GM19463 (cell line): ENCODE results near the gene UNC79.
"Not testable (repeated sequence)": the region's sequence is repeated elsewhere in the genome, so short reads cannot be mapped to it uniquely, and the experiment has no call there.

Experiments used
- ATAC-seq: cut with Tn5 transposase; IDR thresholded peaks from one replicate; pipeline ENCODE4 v1.9.1; 2021; ENCODE audit warnings: mild to moderate bottlenecking, moderate library complexity; ENCODE audit not compliant: unreplicated experiment

Gene UNC79

DNA sequence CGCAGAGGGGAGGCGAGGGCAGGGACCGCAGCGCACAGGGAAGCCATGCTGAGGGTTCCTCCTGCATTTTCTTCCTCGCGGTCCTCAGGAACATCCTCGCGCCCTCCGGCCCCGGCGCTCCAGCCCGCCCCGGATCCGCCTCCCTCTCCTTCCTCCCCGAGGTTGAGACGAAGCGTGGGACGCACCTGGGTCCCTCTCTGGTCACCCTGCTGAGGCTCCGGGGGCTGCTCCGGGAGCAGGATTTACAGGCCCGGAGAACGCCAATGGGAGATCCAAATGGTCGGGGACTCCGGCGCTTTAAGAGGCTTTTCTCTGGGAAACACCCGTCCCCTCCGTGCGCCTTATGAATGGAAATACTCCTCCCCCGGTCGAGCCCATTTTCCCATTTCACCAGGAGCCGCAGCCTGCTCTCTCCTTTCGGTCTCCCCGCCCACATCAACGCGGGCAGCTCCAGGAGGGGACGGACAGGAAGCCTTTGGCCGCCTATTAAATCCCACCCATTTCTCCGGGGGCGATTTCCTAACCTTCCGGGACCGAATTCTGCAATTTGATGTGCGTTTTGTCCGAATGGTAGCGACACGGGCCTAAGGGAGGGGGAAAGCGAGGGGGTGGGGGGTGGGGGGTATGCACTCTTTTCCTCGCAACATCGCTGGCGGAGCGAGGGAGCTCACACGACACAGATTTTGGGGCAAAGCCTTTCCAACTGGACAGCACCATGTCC is at the start of gene UNC79:
UNC79 (plus strand) TSS at position 625 of the 721 bp plus-strand sequence; CDS start at position 716, 91 bp downstream.
- no peak for ATAC-seq

GRCh38 chr14:93381644-93382043 is 49.1 kb upstream of the UNC79 start:
- peak; percentile 69 for ATAC-seq

DNA sequence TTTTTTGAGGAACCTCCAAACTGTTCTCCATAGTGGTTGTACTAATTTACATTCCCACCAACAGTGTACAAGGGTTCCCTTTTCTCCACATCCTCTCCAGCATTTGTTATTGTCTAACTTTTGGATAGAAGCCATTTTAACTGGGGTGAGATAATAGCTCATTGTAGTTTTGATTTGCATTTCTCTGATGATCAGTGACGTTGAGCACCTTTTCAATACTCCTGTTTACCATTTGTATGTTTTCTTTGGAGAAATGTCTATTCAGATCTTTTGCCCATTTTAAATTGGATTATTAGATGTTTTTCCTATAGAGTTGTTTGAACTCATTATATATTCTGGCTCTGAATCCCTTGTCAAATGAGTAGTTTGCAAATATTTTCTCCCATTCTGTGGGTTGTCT is 46.5 kb upstream of the UNC79 start:
- not testable (repeated sequence) for ATAC-seq

DNA sequence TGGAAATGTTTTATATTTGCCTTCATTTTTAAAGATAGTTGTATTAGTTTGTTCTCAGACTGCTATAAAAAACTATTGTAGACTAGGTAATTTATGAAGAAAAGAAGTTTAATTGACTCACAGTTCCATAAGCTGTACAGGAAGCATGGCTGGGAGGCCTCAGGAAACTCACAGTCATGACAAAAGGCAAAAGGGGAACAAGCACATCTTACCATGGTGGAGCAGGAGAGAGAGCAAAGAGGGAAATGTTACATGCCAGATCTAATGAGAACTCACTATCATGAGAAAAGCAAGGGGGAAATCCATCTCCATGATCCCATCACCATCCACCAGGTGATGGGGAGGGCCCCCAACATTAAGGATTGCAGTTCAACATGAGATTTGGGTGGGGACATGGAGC is 35.5 kb upstream of the UNC79 start:
- ATAC-seq: no peak

- no peak for ATAC-seq
Measured at GRCh38 chr14:93396456-93396855, 34.3 kb upstream of the UNC79 start.

GRCh38 chr14:93398491-93398890 is 32.2 kb upstream of the UNC79 start:
- no peak for ATAC-seq

DNA sequence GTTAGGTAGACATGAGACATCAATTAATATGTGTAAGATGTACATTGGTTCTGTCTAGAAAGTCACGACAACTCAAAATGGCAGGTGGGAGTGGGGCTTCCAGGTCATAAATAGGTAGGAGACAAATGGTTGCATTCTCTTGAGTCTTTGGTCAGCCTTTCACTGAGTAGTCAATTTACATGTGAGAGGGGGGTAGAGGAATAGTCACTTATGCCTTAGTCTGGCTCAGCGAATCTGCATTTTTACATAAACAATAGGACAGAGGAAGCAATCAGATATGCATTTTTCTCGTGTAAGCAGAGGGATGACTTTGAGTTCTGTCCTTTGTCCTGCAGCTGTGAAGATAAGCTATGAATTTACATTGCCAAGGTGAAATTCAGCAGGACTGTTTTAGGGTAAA is 27.8 kb upstream of the UNC79 start:
- no peak for ATAC-seq

DNA sequence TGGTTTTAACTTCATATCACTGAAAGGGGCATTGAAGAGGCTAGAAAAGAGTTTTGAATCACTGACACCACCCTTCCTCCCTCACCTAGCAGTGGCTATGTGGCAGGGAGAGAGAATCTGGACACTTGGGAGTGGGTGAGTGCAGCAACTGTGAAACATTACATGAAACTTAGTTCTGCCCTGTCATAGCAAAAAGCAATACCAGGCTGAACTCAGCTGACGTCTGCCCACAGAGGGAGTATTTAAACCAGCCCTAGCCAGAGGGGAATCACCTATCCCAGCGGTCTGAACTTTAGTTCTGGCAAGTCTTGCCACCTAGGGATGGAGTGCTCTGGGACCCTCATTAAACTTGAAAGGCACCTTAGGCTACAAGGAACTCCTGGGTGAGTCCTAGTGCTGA is 20.7 kb upstream of the UNC79 start:
- ATAC-seq: no peak

GRCh38 chr14:93410893-93411292 is 19.8 kb upstream of the UNC79 start:
- ATAC-seq: no peak

GRCh38 chr14:93425136-93425535 is 5.6 kb upstream of the UNC79 start:
- not testable (repeated sequence) for ATAC-seq

GRCh38 chr14:93426750-93427149 is 4.0 kb upstream of the UNC79 start:
- no peak for ATAC-seq

- no peak for ATAC-seq
Measured at GRCh38 chr14:93431036-93431670, 414 bp downstream of the UNC79 start.

DNA sequence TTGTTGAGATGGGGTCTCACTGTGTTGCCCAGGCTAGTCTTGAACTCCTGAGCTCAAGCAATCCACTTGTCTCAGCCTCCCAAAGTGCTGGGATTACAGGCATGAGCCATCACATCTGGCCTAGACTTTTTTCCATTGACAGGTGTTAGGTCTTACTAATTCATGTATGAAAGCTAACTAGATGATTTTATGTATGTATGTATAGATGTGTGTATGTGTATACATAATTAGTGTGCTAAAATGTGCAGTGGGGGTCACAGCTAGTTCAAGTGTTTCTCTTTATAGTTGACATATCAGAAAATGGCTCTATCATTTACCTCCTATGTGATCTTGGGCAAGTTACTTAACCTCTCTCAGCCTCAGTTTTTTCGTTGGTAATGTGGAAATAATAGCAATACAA is 23.5 kb downstream of the UNC79 start:
- ATAC-seq: no peak

DNA sequence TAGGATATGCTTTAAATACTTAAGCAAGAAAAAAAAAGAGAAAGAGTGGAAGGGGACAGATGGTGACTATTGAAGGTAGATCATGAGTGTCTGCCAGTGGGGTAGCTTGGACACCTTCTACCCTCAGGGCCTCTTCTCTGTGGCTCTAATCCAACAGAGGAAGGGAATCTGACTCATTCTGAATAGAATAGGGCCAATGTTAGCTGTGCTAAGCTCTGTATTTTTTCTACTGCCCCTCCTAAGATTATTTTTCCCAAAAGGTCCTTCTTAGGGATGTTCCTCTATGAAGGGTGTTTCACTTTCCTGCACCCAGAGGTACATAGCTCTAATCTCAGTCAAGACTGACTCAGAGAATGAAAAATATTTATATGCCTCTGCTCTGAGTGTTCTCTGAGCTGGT is 25.6 kb downstream of the UNC79 start:
- no peak for ATAC-seq

DNA sequence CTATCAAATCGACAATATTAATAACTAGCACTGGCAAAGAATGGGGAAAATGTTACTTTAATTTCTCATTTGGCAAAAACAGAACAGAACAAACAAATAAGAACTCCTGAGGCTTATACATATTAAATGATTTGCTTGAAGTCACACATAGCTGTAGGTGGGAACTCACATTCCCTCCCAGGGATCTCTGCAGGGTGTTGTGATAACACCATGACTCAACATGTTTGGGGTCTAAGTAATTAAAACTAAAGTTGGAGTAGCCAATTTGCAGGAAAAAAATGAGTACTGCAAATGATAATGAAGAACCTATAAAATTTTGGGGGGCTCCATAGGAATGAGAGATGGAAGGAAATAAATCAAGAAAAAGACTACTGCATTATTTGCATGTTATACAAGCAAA is 27.5 kb downstream of the UNC79 start:
- ATAC-seq: no peak

DNA sequence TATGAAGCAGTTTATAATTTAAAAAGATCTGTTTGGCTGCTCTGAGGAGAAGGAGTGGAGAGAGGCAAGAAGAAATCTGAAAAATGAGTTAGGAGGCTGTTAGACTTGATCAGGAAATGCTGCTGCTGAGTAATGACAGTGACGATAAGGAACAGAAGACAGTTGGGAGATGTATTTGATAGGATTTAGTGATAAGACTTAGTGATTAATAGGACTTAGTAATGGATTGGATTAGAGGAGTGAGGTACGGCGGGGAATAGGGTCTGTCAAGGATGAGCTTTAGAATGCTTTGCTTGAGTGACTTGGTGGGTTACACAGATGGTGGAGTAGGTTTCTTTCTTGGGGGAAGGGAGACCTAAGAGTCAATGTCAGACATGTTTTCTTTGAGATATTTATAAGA is 31.7 kb downstream of the UNC79 start:
- ATAC-seq: no peak

- no peak for ATAC-seq
Measured at GRCh38 chr14:93464271-93464670, 33.5 kb downstream of the UNC79 start.

DNA sequence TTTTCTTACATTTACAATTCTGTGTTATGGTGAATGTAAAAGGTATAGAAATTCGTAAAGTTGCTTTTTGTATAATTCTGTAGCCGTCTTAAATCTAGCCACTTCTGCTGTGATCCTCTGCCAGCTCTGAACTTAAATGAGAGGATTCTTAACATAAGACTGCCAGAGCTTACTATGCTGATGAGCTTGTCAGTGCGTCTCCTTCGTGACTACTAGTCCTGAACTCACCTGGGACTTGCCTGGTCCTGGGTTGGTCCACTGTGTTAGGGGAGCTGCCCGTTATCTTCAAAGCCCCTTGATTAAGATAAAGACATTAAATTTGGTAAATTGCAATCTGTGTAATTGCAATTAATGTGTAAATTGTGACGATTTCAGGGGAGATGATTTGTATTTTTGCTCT is 44.7 kb downstream of the UNC79 start:
- no peak for ATAC-seq

GRCh38 chr14:93476305-93476704 is 45.6 kb downstream of the UNC79 start:
- ATAC-seq: no peak

DNA sequence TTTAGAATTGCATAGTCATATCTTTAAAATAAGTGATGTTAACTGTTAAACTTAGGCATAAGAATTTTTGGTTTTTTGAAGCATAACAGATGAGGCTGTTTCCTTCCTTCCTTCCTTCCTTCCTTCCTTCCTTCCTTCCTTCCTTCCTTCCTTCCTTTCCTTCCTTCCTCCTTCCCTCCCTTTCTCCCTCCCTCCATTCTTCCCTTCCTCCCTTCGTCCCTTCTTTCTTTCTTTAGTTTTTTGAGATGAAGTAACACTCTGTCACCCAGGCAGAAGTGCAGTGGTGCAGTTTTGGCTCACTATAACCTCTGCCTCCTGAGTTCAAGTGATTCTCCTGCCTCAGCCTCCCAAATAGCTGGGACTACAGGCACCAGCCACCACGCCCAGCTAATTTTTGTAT is 48.3 kb downstream of the UNC79 start:
- not testable (repeated sequence) for ATAC-seq

GRCh38 chr14:93480867-93481266 is 50.1 kb downstream of the UNC79 start:
- ATAC-seq: no peak

DNA sequence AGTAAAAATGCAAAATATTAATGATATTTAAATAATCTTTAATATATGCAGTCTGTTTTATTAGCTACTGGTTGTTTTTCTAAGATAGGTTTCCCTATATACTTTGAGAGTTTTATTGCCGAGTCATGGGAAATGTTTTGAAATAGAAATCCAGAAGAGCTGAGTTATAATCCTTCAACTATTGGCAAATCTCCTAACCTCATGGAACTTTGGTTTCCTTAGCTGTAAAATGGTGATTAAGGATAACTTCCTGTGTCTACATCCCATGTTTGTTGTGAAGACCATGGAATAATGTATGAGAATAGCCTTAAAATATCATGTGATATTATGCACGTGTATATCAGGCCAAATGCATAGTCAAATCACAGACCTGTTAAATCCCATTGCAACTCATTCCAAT is 51.0 kb downstream of the UNC79 start:
- no peak for ATAC-seq

DNA sequence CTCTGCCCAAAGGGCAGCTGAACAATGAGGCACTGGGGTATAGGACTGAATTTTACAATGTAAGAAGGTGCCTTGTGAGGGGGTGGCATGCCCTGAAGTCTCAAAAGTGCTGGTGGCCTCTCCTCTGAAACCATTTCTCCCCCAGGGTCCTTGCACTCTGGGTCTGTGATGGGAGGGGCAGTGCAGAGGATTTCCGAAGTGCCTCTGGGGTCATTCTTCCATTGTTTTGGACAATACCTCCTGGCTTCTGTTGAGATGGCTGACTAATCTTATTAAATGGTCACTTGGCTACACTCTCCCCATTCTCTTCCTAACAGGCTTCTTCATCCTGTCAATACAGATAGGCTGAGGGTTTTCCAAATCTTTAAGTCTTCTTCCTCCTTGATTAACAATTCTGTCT is 59.3 kb downstream of the UNC79 start:
- ATAC-seq: no peak
